Uterus (tissue), 4 donors: ENCODE data around the gene KIRREL3. TPM values are rescaled to one million over a fixed set of nuclear protein-coding genes. Genes with fewer than 3 reads are reported as not detected.

Source experiments
- DNase-seq, 2 donors: peaks; one replicate each; pipeline ENCODE4 v3.0.0-alpha.2; 2019 to 2020
- H3K27ac ChIP-seq, 2 donors: fragments of 200-600 bp; sonication (generic); 1 replicate in 1 of 2; 2 replicates in 1 of 2; pipeline ENCODE4 v1.5.1; 2016 to 2018
- H3K27me3 ChIP-seq, 2 donors: fragments of 200-600 bp; sonication (generic); one replicate each; pipeline ENCODE4 v1.5.1; 2018 to 2019; ENCODE audit warnings: control low read depth in 1 of 2
- H3K36me3 ChIP-seq, 2 donors: fragments of 200-600 bp; sonication (generic); one replicate each; pipeline ENCODE4 v1.5.1; 2019; ENCODE audit warnings: control low read depth in 1 of 2
- H3K4me1 ChIP-seq, 2 donors: fragments of 200-600 bp; sonication (generic); one replicate each; pipeline ENCODE4 v1.5.1; 2018 to 2019; ENCODE audit warnings: control low read depth in 1 of 2
- H3K4me3 ChIP-seq, 2 donors: fragments of 200-600 bp; sonication (generic); 1 replicate in 1 of 2; 2 replicates in 1 of 2; pipeline ENCODE4 v1.5.1; 2018 to 2019; ENCODE audit warnings: mild to moderate bottlenecking in 1 of 2
- H3K9me3 ChIP-seq, 2 donors: fragments of 200-600 bp; sonication (generic); one replicate each; pipeline ENCODE4 v1.5.1; 2019; ENCODE audit warnings: control low read depth in 1 of 2
- POLR2A ChIP-seq, 2 donors: fragments of 450-650 bp; IDR thresholded peaks; one replicate each; pipeline ENCODE4 v1.6.1; 2016; ENCODE audit warnings: antibody characterized with exemption in 2 of 2, mild to moderate bottlenecking in 1 of 2, moderate library complexity in 1 of 2
- intact Hi-C: fragments of 100-400 bp; cut with DNase I; formaldehyde crosslinking; loops from one replicate; pipeline ENCODE4 v1.15.1; 2023; ENCODE audit warnings: low total_unique reads
- total RNA-seq, 4 donors: library from RNA; depleted of rRNA in 3 of 4; stranded (reverse); fragments of >200 nt in 3 of 4; gene quantifications; one replicate each; pipeline versions ENCODE4 v1.1.0 to v1.2.4, GENCODE V29; 2014 to 2023
- TF ChIP-seq, protein P1 (sequence below), 4 experiments: fragments of 200-600 bp in 2 of 4; fragments of 450-650 bp in 2 of 4; sonication (generic) in 2 of 4; IDR thresholded peaks; one replicate each; pipeline ENCODE4 v1.5.1; 2016 to 2019; ENCODE audit warnings: antibody characterized with exemption in 4 of 4, mild to moderate bottlenecking in 2 of 4, moderate library complexity in 1 of 4
- donor health status: DM: yes; HTN: yes; CAD: no.

KIRREL3 gene
- total RNA-seq, 4 donors from 2014 or later, result 10.0 TPM; not detected in 3

DNA sequence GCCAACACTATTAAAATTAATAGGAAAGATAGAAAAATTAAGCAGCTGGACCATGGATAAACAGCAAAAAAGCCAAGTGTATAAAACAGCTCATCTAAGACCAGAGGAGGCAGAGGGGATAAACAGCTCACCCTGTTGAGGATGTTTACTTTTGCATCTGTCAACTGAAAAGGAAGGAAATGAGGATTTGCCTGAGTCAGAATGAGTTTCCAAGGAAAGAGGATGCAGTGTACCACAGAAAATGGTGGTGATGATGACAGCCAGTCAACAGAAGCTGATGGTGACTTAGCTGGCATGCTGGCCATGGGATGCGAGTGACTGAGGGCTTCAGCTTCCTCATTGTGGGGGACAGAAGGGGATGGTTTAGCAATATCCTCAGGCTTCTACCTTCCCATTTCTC, 183.5 kb downstream of the KIRREL3 start:
- DNase-seq, result no peak
- Histone ChIP-seq H3K4me1 (no peaks in the 10 kb centered on the region), H3K27ac (no peak overlapping the region), H3K4me3 (no peak overlapping the region), H3K9me3 (no peaks in the 10 kb centered on the region), H3K36me3 (no peaks in the 10 kb centered on the region), H3K27me3 (no peaks in the 10 kb centered on the region)
- intact Hi-C loops, result no loop called here
- TF ChIP-seq POLR2A (IDR thresholded peaks at IDR 0.05), result no peak
- TF ChIP-seq, protein P1, sequence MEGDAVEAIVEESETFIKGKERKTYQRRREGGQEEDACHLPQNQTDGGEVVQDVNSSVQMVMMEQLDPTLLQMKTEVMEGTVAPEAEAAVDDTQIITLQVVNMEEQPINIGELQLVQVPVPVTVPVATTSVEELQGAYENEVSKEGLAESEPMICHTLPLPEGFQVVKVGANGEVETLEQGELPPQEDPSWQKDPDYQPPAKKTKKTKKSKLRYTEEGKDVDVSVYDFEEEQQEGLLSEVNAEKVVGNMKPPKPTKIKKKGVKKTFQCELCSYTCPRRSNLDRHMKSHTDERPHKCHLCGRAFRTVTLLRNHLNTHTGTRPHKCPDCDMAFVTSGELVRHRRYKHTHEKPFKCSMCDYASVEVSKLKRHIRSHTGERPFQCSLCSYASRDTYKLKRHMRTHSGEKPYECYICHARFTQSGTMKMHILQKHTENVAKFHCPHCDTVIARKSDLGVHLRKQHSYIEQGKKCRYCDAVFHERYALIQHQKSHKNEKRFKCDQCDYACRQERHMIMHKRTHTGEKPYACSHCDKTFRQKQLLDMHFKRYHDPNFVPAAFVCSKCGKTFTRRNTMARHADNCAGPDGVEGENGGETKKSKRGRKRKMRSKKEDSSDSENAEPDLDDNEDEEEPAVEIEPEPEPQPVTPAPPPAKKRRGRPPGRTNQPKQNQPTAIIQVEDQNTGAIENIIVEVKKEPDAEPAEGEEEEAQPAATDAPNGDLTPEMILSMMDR (IDR thresholded peaks at IDR 0.05), result no peak

DNA sequence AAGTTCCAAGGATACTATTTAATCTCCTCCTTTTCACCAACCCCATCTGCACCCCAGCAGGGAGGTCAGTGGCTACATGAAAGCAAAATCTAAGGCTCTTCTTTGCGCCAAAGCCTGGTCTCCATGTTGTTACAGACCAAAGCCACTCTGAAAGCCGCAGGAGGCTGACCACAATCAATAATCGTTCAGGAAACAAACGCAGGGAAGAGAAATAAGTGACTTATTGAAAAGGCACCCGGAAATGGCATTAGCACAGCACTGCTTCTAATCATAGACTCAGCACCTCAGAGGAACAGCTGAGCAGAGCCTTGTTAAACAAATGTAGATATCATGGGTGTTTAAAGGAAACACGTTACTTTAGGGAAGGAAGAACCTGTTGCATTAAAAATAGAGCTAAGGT, 183.9 kb downstream of the KIRREL3 start:
- Histone ChIP-seq H3K36me3 (no peaks in the 10 kb centered on the region), H3K27ac (no peak overlapping the region), H3K27me3 (no peaks in the 10 kb centered on the region), H3K4me3 (no peak overlapping the region), H3K4me1 (no peaks in the 10 kb centered on the region), H3K9me3 (no peaks in the 10 kb centered on the region)
- intact Hi-C loops, result no loop called here
- TF ChIP-seq POLR2A (IDR thresholded peaks at IDR 0.05), result no peak
- TF ChIP-seq, protein P1 (IDR thresholded peaks at IDR 0.05), result no peak
- DNase-seq, result no peak

DNA sequence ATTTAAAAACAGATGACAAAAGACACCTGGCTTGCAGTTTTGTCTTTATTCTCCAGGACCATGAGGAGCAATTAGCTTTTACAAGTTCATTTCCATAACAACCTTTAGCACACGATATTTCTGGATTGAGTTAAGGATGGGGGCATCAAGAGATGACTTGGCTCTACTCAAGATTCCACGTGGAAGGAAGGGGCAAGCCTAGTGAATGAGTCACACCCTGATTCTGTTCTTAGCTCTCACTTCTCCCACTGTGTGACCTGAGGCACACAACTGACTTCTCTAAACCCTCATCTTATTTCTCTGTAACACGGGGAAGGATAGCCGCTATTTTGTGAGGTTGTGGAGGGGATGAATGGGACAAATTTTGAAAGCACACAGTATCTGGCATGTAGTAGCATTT, 185.5 kb downstream of the KIRREL3 start:
- TF ChIP-seq, protein P1 (IDR thresholded peaks at IDR 0.05), result no peak
- TF ChIP-seq POLR2A (IDR thresholded peaks at IDR 0.05), result no peak
- no peak overlapping the region for H3K27ac ChIP-seq
- H3K27me3 ChIP-seq, result no peaks in the 10 kb centered on the region
- H3K36me3 ChIP-seq, result no peaks in the 10 kb centered on the region
- no peaks in the 10 kb centered on the region for H3K9me3 ChIP-seq
- no peaks in the 10 kb centered on the region for H3K4me1 ChIP-seq
- DNase-seq, result no peak
- no peak overlapping the region for H3K4me3 ChIP-seq
- intact Hi-C loops, result no loop called here

DNA sequence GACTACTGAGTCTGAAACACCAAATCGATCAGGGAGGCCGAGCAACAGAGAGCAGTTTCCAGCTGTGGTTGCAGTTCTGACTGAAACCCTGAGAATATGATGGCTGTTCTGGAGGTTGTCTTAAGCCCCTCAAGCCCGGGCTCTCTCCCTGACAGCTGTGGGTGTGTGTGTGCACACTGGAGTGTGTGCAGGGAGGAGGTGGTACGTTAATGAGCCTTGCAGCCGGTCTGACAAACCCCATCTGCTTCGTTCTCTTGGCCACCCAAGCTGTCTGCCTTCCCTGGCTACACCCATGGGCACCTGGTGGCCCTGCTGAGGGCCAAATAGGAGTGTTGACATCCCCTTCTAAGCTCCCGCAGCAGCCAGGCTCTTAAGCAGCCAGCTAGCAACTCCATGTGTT, 189.8 kb downstream of the KIRREL3 start:
- no peaks in the 10 kb centered on the region for H3K27me3 ChIP-seq
- intact Hi-C loops, result no loop called here

DNA sequence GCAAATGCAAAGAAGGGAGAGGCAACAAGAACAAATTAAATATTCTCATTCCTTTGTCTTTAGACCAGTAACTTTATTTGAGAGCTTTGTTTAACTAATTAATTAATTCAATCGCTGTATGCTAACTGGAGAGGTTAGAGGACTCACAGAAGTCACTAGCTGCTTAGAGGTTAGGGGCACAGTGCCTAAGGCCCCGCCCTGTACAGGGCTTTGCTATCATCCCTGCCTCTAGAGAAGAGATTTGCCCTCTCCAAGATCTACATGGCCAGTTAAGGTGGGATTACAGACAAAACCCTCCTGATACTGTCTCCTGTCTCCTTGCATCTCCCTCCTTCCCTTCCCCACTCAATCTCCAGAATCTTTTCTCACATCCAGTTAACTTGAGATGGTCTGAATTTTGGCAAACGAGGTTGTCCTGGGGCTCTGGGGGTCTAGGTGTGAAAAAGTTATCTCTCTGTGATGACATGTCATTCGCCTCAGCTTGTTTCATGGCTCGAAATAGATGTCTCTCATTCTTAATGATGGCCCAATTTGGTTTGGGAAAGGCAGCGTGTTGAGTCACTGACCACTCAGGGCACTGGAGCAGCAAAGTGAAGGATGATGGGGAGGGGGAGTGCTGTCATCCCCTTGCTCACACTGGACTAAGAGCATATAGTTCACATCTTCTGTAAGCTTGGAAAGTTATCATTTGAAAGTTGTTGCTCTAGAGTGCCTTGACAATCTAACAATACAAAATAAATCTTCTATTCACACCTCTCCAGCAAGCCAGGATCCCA, 190.9 kb downstream of the KIRREL3 start:
- Histone ChIP-seq H3K4me1 (no peaks in the 10 kb centered on the region), H3K27me3 (no peaks in the 10 kb centered on the region), H3K9me3 (no peaks in the 10 kb centered on the region), H3K4me3 (no peak overlapping the region), H3K36me3 (no peaks in the 10 kb centered on the region), H3K27ac (no peak overlapping the region)
- TF ChIP-seq POLR2A (IDR thresholded peaks at IDR 0.05), result no peak
- TF ChIP-seq, protein P1 (IDR thresholded peaks at IDR 0.05), result no peak
- DNase-seq, result no peak
- intact Hi-C loops, result no loop called here

More for the DNA sequence above, 189.8 kb downstream of the KIRREL3 start:
- H3K27ac ChIP-seq, result no peak overlapping the region
- H3K36me3 ChIP-seq, result no peaks in the 10 kb centered on the region
- no peak overlapping the region for H3K4me3 ChIP-seq
- no peak for DNase-seq
- no peaks in the 10 kb centered on the region for H3K4me1 ChIP-seq
- H3K9me3 ChIP-seq, result no peaks in the 10 kb centered on the region
- no peak for TF ChIP-seq POLR2A (IDR thresholded peaks at IDR 0.05)
- TF ChIP-seq, protein P1 (IDR thresholded peaks at IDR 0.05), result no peak
